Cerebellar cortex (tissue), 1 donor: ENCODE data around the gene GALR2.
"Not testable (repeated sequence)": the region's sequence is repeated elsewhere in the genome, so short reads cannot be mapped to it uniquely, and the experiment has no call there.

Source experiments
- DNase-seq: peaks from one replicate; pipeline ENCODE4 v3.0.0-alpha.2; 2015; ENCODE audit warnings: low spot score

Gene GALR2

DNA sequence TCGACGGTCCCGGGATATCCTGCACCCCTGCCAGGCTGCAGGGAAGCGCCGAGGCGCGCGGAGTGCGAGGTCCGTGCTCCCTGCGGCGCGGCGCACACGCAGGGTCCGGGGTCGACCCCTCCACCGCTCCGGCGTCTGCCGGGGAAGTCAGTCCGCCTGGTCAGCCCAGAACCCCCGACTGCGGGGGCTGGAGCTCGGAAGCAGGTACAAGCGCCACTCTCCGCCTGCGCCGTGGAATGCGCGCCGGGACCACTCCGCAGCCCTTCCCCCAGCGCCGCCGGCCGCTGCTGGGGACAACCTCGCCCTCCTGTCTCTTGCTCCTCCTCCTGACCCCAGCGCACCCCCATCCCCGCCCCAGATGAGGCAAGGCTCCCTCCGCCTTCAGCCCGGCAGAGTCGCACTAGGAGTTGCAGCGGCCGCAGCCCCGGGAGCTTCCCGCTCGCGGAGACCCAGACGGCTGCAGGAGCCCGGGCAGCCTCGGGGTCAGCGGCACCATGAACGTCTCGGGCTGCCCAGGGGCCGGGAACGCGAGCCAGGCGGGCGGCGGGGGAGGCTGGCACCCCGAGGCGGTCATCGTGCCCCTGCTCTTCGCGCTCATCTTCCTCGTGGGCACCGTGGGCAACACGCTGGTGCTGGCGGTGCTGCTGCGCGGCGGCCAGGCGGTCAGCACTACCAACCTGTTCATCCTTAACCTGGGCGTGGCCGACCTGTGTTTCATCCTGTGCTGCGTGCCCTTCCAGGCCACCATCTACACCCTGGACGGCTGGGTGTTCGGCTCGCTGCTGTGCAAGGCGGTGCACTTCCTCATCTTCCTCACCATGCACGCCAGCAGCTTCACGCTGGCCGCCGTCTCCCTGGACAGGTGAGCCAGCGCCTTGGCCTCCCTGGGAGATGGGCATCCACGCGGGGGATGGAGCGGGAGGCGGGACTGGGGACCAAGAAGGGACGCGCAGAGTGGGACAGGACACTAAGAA lies at the start of gene GALR2:
Gene GALR2, plus strand, starts transcription at position 392 of the 974 bp plus-strand sequence. Its CDS starts 103 bp downstream, at position 495.
- DNase-seq: no peak

- DNase-seq: no peak
Measured at GRCh38 chr17:76025294-76025693, 49.3 kb upstream of the GALR2 start.

DNA sequence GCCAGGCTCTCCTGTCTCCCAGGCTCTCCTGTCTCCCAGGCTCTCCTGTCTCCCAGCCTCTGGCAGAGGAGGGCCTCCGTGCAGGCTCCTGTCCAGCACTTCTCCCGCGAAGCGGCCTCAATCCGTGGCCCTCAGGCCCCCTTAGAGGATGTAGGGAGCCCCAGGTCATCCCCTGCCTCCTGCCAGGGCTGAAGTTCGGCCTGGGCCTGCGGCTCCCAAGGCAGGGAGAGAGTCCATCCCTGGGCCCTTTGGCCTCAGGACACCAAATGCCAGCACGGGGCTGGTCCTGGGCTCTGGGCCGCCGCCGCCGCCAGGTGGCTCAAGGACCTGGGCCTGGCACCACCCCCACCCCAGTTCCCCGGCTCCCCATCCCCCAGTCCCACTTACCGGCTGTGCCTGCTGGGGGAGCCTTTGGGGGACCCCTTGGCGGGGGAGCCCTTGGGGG lies 47.8 kb upstream of the GALR2 start:
- DNase-seq: no peak

GRCh38 chr17:76027159-76027839 lies 47.3 kb upstream of the GALR2 start, which contains the start of gene EVPL:
Gene EVPL, minus strand, starts transcription at chr17:76027306. Its CDS starts 108 bp downstream, at chr17:76027198.
- DNase-seq: no peak

GRCh38 chr17:76032073-76032779 lies 42.4 kb upstream of the GALR2 start:
- no peak for DNase-seq

- DNase-seq: no peak
Measured at GRCh38 chr17:76032780-76033108, 41.8 kb upstream of the GALR2 start.

GRCh38 chr17:76033139-76033538 lies 41.4 kb upstream of the GALR2 start:
- DNase-seq: no peak

- DNase-seq: no peak
Measured at GRCh38 chr17:76034428-76035350, 39.9 kb upstream of the GALR2 start.

DNA sequence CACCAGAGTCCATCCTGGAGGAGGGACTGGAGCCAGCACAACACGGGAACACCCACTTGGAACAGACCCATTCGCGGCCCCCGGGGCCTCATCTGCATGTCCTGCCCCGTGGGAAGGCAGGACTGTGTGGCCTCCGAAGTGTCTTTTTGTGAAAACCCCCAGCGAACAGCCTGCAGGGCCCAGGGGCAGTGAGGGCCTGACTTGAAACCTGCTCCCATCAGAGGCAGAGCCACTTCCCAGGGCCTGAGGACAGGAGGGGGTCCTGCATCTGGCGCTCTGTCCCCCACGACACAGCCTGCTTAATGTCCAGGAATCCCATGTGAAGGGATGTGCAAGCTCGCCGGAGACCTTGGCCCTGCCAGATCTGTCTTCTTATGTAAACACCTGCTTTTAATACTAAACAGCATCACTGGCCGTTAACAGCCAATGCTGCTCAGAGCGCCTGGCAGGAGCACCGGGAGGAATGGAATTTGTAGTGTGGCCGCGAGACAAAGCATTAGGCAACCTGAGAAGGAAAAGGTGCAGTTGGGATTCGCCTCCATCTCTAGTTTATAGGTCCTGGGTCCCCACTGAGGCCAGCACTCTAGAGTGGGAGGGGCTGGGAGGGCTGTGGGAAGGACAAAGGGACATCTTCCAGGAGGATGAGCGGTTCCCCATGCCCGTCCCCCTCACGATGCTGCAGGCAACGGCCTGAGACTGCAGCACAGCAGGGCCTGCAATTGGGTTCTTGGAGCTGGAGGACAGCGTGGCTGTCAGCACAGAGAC lies 37.9 kb upstream of the GALR2 start:
- DNase-seq: no peak

- no peak for DNase-seq
Measured at GRCh38 chr17:76038050-76038449, 36.5 kb upstream of the GALR2 start.

DNA sequence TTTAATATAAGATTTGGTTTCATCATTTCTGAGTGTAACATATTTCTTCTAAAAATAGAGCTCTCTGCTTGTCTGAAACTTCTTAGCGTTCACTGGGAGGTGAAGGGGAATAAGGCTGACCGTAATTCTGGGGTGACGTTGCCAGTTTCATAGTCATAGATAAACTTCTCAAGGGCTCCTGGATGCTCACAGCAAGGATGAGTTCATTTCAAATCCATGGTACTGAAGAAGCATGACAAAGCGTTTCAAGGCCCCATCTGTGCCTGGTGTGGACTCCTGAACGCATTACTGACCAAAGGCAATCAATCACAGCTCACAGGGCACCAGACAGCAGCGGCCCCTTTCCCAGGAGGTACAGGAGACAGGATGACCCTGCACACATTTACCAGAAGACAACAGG lies 35.5 kb upstream of the GALR2 start:
- DNase-seq: no peak

DNA sequence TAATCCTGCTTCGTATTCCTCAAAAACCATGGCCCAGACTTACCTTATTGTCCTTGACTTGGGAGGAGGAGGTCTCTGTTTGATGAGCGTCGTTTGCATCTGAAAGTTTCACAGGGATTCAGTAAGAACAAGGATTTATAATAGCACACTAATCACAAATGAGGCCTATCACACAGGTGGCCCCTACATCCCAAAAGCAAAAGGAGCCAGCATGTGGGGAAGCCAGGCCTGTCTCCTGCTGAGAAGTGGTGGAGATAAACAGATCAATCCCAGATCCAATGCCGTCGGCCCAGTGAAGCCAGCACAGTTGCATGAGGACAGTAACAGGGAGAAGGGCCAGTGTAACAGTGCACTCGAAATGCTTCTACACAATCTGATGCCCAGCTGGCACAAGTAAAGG lies 34.2 kb upstream of the GALR2 start:
- DNase-seq: no peak

DNA sequence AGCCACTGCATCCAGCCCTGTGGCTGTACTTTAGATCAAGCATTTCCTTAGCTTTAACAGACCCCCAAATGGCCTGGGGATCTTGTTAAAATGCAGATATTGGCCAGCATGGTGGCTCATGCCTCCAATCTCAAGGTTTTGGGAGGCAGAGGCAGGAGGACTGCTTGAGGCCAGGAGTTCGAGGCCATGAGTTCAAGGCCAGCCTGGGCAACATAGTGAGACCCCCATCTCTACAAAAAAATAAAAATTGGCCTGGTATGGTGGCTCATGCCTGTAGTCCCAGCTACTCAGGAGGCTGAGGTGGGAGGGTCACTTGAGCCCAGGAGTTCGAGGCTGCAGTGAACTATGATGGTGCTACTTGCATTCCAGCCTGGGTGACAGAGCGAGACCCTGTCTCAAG lies 31.7 kb upstream of the GALR2 start:
- DNase-seq: not testable (repeated sequence)

GRCh38 chr17:76044475-76045007 lies 30.0 kb upstream of the GALR2 start:
- not testable (repeated sequence) for DNase-seq

- DNase-seq: no peak
Measured at GRCh38 chr17:76046064-76046463, 28.5 kb upstream of the GALR2 start.

DNA sequence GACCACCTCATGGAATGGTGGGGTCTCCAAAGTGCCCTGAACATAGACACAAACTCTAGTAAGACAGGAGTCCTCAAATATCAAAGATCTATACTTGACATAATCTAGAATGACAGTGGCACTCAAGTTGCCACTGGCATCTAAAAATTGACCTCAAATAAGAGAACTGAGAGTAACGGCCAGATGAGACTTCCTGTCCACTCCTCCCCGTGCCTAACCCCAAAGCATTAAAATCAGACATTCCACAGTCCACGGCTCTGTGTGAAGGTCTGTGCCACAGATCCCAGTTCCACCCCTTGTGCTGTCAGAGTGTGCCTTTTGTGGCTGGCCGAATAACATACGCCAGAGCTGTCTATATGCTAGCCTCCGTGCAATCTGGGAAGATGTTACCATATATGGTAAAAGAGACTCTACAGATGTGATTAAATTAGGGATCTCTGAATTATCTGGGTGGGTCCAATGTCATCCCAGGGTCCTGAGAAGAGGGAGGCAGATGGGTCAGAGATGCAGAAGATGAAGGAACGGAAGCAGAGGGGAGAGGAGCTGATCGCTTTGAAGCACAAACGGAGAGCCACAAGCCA lies 26.5 kb upstream of the GALR2 start:
- DNase-seq: no peak

- no peak for DNase-seq
Measured at GRCh38 chr17:76048711-76049110, 25.9 kb upstream of the GALR2 start.

- DNase-seq: no peak
Measured at GRCh38 chr17:76049239-76049638, 25.3 kb upstream of the GALR2 start.

DNA sequence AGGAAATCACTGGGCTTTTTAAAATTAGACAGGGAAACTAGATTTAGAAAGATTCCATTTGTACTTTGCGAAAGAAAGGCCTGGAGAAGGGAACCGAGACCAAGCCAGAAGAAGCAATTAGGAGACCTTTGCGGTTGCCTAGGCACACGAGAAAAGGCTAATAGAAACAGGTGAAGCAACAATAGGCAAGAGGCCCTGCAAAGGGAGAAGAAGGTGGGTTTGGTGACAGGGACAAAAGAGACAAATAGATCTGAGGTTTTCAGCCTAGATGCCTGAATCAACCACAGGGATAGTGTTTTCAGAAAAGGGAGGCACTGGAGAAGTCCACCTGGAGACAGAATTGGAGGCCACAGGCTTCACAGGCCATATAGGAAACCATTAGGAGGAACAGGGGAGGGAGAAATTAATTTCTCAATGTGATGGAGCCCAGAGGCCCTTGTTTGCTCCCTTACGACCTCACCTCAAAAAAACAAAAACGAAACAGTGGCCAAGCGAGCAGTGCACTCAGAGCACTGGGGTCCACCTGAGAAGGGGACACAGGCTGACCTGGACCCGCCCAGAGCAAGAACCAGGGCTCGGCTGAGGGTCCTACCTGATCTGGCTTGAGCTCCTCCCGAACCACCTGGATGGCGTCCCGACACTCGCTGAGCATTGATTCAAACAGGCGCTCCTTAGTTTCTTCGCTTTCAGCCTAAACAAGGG lies 24.6 kb upstream of the GALR2 start:
- DNase-seq: no peak
